HG03066 (cell line): ENCODE measurements around the gene CALHM1.
"Not testable (repeated sequence)": the region's sequence is repeated elsewhere in the genome, so short reads cannot be mapped to it uniquely, and the experiment has no call there.

Experiments
- ATAC-seq: cut with Tn5 transposase; IDR thresholded peaks from one replicate; pipeline ENCODE4 v1.9.1; 2021; ENCODE audit warnings: low read depth; ENCODE audit not compliant: unreplicated experiment

Gene CALHM1

GRCh38 chr10:103458720-103459119 lies at the start of gene CALHM1:
Gene CALHM1, minus strand, starts transcription at chr10:103458900. Its CDS starts 149 bp downstream, at chr10:103458751.
- ATAC-seq = peak; percentile 85

GRCh38 chr10:103507235-103508191 lies 48.8 kb upstream of the CALHM1 start:
- no peak for ATAC-seq

- no peak for ATAC-seq
Measured at GRCh38 chr10:103506061-103506460, 47.4 kb upstream of the CALHM1 start.

GRCh38 chr10:103504181-103504783 lies 45.6 kb upstream of the CALHM1 start:
- ATAC-seq = no peak

GRCh38 chr10:103503777-103504176 lies 45.1 kb upstream of the CALHM1 start:
- not testable (repeated sequence) for ATAC-seq

GRCh38 chr10:103502849-103503660 lies 44.4 kb upstream of the CALHM1 start:
- no peak for ATAC-seq

GRCh38 chr10:103501186-103501585 lies 42.5 kb upstream of the CALHM1 start:
- no peak for ATAC-seq

- no peak for ATAC-seq
Measured at GRCh38 chr10:103500481-103500880, 41.8 kb upstream of the CALHM1 start.

GRCh38 chr10:103499881-103500280 lies 41.2 kb upstream of the CALHM1 start:
- no peak for ATAC-seq

GRCh38 chr10:103498936-103499638 lies 40.4 kb upstream of the CALHM1 start:
- no peak for ATAC-seq

GRCh38 chr10:103497161-103497915 lies 38.6 kb upstream of the CALHM1 start:
- no peak for ATAC-seq

- ATAC-seq = no peak
Measured at GRCh38 chr10:103495321-103495720, 36.6 kb upstream of the CALHM1 start.

- no peak for ATAC-seq
Measured at GRCh38 chr10:103493916-103494877, 35.5 kb upstream of the CALHM1 start.

GRCh38 chr10:103493362-103493915 lies 34.7 kb upstream of the CALHM1 start, which contains the start of gene NEURL1:
Gene NEURL1, plus strand, starts transcription at chr10:103493705. Its CDS starts 683 bp downstream, at chr10:103494388.
- no peak for ATAC-seq

GRCh38 chr10:103492655-103493261 lies 34.1 kb upstream of the CALHM1 start:
- no peak for ATAC-seq

- no peak for ATAC-seq
Measured at GRCh38 chr10:103491729-103492364, 33.1 kb upstream of the CALHM1 start.

GRCh38 chr10:103490986-103491314 lies 32.2 kb upstream of the CALHM1 start:
- ATAC-seq = peak; percentile 17
